HG03064 (cell line): ENCODE data around the gene BEGAIN.

Experiments used
- ATAC-seq: cut with Tn5 transposase; IDR thresholded peaks from one replicate; pipeline ENCODE4 v1.9.1; 2021; ENCODE audit warnings: low read depth; ENCODE audit not compliant: unreplicated experiment

Gene BEGAIN

DNA sequence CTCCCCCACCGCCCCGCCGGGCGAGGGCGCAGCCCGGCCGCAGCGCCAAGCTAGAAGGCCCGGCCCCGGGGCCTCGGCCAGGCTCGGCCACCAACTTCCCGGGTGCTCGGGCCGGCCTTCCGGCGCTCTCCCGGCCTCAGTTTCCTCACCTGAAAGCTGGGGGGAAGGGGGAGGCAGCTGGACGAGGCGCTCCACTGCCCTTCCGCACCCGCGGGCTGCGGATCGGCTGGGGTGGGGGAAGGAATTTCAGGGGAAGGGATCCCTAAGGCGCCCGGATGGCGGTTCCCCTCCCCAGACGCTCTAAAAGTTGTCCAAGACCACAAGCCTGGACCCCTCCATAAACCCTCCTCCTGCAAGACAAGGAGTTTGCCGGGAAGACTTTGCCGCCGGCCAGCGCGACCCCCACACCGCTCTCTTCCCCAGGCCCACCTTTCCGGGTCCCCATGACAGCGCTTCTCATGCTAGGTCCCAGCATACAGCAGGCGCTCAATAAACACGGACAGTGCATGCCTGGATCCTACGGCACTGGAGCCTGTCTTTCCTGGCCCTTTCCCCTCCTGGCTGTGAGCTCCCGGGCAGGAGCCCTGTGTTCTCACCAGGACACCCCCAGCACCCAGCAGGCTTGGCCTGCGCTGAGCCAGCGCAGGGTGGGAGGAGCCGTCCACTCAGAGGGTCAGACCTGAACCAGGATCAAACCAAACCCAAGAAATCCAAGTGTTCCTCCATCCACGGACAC, 18.1 kb downstream of the BEGAIN start:
- ATAC-seq, result no peak

DNA sequence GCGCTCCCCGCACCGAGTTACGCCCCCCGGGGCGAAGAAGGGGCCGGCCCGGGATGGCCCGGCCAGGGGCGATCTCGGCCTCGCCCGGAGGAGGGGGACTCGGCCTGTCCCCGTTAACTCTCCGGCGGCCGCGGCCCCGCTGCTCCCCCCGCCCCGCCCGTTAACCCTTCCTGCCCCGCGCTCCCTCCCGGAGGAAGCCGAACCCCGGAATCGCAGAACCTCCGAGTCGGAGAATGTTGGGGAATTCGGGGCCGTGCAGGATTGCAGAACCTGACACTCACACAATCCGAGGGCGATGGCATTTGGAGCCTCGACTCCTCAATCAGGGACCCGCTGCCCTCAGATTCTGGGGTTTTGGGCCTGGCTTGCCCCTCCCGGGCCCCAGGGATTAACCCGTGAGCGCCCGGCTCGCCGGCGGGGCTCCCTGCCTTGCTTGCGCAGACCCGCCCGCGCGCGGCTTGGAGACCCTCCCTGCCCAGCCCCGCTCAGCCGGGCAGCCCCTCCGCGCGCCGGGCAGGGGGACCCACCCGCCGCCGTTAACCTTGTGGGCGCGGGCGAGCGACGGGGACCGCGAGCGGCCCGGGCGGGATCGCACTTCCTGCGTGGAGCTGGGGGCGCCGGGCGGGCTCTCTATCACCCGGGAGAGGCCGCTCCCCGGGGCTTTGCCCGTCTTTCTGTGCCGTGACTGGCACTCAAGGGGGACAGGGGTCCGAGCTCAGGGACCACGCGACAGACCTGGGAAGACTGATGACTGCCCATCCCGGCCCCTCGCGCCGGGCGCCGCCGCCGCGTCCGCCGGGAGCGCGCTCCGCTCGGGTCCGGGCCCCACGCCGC, 18.8 kb downstream of the BEGAIN start:
- no peak for ATAC-seq

GRCh38 chr14:100567877-100568163, 19.4 kb downstream of the BEGAIN start:
- no peak for ATAC-seq

GRCh38 chr14:100567009-100567876, 20.0 kb downstream of the BEGAIN start:
- no peak for ATAC-seq

- ATAC-seq, result no peak
These were observed 20.6 kb downstream of the BEGAIN start for GRCh38 chr14:100566586-100566985.

DNA sequence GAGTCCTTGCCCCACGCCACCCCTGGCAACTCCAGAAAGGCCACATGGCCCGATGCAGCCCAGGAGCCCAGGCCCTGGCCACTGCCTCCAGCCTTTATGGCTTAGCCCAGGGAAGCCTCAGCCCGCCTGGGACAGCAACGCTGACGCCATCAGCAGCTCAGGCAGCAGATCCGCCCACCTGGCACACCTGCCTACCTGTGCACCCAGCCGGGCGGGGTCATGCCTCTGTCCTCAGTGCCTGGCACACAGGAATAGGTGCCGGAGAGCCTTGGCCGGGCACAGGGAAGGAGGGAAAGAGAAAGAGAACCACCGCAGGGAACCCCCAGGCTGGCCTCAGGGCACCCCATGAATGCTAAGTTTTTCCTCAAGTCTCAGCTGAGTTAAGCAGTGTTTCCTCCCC, 21.1 kb downstream of the BEGAIN start:
- ATAC-seq, result no peak

GRCh38 chr14:100565650-100566049, 21.6 kb downstream of the BEGAIN start:
- ATAC-seq, result no peak

GRCh38 chr14:100564512-100564911, 22.7 kb downstream of the BEGAIN start:
- ATAC-seq, result no peak

DNA sequence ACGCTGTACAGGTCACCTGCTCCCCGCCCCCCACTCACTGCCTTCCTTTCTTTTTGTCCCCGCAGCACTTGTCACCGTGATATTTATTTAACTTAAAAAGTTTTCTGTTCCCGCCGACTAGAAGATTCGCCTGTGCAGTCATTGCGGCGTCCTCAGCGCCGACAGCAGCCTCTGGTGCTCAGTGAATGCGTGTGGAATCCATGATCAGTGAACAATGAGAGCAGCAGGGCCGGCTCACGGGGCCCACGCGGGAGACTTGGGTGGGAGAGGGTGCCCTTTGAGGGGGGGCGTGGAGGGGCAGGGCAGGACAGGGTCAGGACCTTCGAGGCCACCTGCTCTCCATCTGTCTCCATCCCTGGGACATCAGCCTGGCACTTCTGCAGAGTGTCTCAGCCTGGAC, 24.5 kb downstream of the BEGAIN start:
- ATAC-seq, result no peak

DNA sequence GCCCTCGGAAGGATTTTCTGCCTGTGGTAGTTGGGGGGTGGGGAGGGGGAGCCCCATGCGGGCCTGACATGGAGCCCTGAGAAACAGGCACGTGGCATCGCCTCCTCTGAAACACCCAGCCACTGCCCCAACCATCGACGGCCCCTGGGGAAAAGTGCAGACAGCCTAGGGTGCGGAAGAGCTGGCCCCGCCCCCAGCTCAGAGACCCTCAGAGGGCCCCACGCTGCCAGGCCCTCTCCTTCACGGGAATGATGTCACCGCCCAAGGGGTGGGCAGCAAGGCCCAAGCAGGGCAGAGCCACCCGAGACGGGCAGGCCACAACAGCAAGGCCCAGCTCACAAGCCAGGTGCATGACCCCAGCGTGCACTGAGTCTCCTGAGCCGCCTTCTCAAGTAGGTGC, 26.2 kb downstream of the BEGAIN start:
- ATAC-seq, result no peak

- ATAC-seq, result no peak
These were observed 26.7 kb downstream of the BEGAIN start for GRCh38 chr14:100560471-100560870.

DNA sequence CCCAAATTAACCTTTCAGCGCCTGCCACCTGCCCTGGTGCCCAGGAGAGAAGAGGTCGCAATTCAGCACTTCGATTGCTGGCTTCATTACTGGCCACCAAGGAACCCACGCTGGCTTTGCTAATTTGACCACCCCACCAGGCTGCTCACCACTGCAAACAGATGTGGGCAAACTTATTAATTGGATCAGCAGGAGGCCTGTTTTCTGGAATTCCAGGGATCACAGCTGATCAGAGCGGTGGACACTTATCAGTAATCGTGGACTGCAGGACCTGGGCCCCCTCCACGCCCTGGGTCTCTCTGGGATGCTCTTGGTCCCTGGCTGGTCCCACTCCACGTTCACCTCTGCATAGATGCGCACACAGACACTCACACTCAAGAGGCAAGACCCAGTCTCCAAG, 27.8 kb downstream of the BEGAIN start:
- no peak for ATAC-seq

DNA sequence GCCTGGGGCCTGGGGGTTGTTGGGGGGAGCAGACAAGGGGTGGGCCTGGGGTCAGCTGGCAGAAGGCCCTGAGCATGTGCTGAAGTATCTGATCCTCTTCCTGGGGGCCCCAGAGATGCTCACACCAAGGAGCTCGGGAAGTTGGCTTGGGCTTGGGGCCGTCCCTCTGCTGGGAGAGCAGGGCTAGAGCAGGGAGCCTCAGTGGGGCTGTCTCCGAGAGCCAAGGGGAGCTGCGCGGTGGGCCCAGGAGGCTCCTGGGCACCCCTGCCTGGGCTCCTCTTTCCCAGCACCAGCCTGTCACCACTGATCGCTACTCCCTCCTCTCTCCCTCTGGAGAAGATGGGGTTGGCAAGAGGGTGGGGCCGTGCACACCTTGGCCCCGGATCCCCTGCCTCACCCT, 28.3 kb downstream of the BEGAIN start:
- ATAC-seq, result no peak

DNA sequence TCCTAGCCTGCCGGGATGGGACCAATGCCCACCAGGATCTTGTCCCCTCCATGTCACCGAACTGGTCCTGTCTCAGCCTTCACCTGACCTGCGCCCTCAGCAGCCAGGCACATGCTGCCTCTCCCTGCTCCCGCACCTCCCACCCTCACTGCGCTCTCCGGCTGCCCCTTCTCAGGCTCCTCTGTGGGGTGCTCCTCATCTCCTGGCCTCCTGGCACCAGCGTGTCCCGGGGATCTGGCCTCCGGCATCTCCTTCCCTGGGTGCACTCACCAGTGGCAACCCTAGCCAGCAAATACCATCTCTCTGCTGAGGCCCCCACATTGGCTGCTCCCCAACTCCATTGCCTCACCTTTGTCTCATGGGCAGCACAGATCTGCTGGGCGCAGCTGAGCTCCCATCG, 29.0 kb downstream of the BEGAIN start:
- no peak for ATAC-seq

GRCh38 chr14:100557658-100558057, 29.6 kb downstream of the BEGAIN start:
- no peak for ATAC-seq

GRCh38 chr14:100556936-100557505, 30.2 kb downstream of the BEGAIN start:
- no peak for ATAC-seq

- ATAC-seq, result no peak
These were observed 31.1 kb downstream of the BEGAIN start for GRCh38 chr14:100556140-100556475.

GRCh38 chr14:100555436-100556139, 31.6 kb downstream of the BEGAIN start:
- no peak for ATAC-seq

- ATAC-seq, result no peak
These were observed 32.4 kb downstream of the BEGAIN start for GRCh38 chr14:100554696-100555320.

- no peak for ATAC-seq
These were observed 33.0 kb downstream of the BEGAIN start for GRCh38 chr14:100554082-100554677.
